NCI-H82 (cell line): ENCODE data around the gene CCDC138.

Experiments used
- DNase-seq: peaks from one replicate; lab custom pipeline; 2025; lab: John Stamatoyannopoulos, UW

Gene CCDC138

DNA sequence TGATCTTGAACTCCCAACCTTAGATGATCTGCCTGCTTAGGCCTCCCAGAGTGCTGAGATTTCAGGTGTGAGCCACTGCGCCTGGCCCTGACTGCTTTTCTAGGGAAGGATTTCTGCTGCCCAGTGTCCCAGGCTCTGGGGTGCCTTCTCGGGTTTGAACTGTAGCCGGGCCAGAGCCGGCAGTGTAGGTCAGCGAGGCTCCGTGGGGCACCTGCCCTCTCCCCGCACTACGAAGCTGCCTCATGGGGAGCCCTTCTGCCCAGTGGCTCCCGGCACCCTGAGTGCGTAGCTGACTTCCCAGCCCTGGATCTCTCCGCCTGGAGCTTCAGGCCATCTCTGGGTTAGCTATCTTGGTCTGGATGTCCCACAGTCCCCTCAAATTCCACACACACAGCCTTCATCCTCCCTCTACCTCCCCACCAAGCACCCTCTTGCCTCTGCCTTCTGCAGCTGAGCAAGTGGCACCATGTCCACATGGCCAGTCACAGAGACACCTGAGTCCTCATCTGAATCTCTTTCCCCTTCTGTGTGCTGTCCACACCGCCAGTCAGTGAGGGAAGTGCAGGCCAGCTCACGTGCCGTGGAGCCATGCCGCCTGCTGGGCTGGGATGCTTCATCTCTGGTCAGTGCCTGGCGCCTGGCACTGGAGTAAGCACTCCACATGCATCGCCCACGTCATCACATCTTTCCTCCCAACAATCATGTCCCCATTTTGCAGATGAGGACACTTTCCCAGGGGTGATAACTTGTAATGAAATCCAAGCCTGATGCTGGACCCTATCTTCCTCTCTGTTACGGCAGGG lies 133.2 kb downstream of the CCDC138 start:
- no peak for DNase-seq

DNA sequence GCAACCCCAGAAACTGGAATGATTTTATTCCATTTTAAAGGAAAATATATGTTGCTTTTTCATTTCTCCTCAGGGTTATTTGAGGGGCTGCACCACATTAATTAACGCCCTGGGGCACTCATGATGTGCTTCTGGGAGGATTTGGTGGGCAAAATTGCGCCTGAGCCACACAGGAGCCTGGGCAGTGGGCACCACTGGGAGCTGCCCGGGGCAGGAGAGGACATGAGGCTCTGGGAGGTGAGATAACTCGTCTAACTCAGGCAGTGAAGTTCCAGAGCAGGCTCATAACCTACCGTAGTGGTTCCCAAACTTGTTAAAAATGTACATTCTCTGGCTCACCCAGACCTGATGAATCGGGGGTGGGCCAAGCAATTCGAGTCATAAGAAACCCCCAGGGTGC lies 134.1 kb downstream of the CCDC138 start:
- DNase-seq, result no peak

DNA sequence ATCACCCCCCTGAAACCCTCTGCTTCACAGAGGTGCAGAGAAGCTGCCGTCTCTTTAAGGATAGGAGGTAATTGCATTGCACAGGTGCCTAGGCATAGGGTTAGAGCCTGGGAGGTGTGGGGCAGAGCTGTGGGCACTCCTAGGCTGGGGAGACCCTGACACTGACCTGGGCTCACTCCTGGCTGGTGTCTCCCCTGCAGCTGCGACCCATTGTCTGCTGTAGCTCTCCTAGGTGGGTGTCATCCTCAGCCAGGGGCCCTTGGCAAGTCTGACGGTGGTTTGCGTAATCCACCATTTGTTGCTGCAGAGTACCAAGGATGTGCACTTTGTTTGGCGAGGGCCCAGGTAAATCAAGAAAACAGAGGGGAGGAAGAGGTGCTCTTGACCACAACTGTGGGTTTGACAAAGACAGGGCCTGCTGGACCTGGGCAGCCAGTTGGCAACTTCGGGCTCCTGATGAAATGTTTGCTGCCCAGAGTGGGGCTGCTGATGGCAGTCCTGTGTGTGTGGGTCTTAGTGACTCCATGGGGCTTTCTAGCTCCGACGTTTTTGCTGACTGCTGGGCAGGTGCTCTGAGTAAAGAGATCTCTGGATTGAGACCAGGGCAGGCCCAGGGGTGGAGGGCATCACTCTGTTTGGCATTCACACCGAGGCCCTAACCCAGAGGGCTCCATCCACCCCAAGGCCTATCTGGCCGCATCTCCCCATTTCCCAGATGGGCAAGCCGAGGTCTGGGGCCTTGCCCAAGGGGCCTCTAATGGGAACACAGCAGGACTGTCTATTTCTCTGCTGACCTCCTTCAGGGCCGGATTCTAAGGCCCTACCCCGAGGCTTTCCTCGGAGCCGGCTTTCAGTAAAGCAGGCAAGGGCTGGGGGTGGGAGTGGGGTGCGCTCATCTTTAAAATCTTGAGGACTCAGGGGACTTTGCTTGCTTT lies 134.8 kb downstream of the CCDC138 start:
- DNase-seq, result no peak

DNA sequence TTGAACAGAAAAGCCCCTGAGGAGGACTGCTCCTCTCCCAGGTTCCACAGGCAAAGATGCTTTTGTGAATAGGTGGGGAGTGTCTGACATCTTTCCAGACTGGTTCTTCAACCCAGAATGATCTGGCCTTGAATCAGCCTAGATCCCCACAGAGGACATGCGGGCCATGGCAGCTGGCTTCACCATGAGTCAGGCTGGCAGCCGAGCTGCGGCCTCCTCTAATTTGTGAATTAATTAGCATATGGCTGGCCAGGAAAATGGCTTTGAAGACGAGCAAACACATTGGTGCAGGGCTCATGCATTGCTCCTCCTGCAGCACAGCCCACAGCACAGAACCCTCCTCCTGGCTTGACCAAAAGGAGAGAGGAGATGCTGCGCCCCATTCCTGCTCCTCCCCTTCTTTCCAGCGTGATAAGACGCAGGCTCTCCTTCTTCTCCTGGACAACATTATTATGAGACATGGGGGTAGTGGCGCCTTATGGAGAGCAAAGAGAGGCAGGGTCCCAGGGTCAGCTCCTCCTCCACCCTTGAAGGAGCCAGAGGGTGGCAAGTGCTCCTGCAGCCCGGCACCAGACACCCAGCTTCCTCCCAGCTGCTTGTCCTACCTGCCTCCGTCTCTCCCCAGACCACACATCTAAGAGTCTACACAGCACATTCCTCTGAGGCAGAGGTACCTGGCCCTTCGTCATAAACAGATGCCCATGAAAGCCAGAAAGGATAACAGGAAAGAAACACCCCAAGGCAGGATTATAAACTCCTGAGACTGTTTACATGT lies 135.8 kb downstream of the CCDC138 start:
- no peak for DNase-seq

DNA sequence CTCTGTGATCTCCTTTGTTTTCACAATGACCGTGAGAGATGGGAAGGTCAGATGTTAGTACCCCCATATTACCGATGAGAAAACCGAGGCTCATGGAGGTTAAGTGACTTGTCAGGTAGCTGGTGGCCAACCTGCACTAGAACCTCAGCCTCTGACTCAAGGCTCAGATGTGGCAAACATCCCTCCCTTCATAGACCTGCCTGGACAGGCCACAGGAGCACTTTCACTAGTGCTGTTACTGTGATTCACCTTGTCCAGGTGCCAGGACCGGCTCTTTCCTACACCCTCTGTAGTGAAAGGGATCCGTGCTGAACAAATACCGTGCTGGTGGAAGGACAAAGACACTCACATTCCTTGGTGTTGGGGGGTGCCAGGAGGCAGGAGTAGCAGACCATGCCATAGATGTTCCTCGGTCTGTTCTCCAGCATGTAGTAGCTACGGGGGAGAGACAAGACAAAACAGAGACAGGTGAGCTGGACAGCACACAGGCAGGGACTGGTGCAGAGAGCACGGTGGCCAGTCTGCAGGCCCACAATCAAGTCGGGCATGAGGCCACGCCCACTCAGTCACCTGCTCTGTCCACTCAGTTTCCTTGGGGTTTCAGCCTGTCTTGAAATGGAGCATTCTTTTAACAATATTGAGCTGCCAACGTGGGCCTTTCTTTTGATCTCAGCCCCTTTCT lies 136.6 kb downstream of the CCDC138 start:
- DNase-seq, result no peak

DNA sequence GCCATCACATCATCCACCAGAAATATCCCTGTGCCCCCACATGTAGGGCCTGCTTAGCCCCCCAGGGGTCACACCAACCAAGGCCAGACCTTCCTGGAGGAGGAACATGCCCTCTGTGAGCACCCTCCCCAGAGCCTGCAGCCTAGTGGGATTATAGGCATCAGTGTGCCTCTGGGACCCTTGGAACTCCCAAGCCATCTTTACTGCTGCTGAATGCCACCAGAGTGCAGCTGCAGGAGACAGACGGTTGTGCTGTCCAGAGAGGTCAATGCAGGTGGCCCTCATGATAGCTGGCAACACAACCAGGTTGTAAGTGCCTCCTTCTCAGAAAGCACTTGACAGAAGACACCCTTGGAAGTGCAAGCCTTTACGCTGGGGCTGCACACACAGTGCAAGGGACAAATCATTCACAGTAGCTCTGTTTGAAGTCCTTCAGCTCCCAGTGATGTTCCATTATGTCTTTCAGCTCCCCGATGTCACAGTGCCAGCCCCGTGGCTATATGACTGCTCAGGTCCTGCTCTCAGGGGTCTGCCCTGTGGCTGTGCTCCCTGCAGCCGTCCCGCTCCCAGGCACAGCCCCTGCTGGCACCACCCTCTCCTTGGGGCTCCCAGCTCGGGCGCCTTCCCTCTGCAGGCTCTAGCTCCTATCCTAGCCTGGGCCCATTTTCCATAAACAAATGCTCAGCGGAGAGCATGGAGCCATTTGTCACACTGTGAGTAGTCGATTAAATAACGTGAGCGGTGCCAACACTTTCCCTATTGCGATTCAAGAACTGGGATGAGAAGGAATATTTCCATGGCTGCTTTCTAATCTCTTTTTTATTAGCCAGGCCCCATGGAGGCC lies 137.4 kb downstream of the CCDC138 start:
- DNase-seq, result peak; percentile 13

DNA sequence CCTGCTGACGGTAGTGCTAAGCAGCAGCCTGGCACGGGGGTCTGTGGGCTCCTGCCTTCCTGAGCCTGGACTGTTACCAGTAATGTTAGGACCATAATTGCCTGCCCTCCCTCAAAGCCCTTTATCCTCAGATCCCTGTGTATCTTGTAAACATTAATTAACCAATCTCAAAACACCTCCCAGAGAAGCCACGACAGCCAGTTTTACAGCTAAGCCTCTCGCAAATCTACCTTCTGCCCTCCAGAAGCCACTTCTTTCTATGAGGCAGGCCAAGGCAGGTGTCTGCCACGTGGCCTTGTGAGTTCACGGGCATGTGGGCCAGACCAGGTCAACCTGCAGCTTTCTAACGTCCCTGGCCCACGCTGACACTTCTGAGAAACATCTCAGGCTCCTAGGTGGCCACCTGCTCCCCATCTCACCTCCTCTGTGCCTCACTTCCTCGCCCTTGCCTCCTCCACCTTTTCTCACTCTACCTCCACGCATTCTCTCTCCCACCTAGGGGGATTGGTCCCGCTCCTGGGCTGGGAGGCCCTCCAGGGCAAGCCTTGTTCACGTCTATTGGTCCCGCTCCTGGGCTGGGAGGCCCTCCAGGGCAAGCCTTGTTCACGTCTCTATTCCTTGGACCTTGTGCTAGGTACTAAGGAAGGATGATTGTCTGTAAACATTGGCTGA lies 138.1 kb downstream of the CCDC138 start:
- peak; percentile 68 for DNase-seq

DNA sequence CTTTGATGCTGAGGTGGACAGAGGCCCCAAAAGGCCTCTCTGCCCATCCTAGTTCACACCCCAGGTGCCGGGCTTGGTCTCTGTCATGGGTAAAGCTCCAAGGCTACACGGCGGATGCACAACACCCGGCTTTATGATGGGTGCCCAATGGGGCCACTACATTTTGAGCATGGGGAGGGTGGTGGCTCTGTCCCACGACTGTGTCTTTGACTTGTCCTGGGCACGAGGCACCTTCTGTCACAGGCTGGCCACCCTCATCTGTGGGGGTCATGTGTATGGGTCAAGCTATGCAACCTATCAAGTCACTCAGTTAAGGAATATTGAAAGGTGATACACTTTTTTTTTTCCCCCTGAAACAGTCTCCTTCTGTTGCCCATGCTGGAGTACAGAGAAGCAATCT lies 138.7 kb downstream of the CCDC138 start:
- DNase-seq, result no peak

DNA sequence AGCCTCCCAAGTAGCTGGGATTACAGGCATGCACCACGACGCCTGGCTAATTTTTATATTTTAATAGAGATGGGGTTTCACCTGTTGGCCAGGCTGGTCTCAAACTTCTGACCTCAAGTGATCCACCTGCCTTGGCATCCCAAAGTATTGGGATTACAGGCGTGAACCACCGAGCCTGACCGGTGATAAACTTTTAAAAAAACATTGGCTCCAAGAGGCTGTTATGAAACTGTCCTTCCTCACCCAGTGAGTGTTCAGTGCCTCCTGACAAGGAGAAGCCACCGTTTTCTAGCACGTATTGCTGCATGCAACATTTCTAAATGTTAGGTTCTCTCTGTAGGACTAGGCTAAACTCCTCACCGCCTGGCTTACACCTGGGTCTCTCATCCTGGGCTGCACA lies 139.2 kb downstream of the CCDC138 start:
- DNase-seq, result no peak
